Mesenchymal stem cell (in vitro differentiated cells and primary cell): ENCODE measurements around the gene ENPP3. TPM values are rescaled to one million over a fixed set of nuclear protein-coding genes. Genes with fewer than 3 reads are reported as not detected.

Experiments
- DNase-seq: peaks from one replicate; pipeline ENCODE4 v3.0.0-alpha.2; 2013
- H2AFZ ChIP-seq: one replicate; pipeline ENCODE4 v1.6.1; 2013; ENCODE audit warnings: low read depth, mild to moderate bottlenecking, control low read depth, inconsistent platforms, low read length, moderate library complexity
- H2AK5ac ChIP-seq: 2 replicates; pipeline ENCODE4 v1.6.1; 2013; ENCODE audit warnings: low read length, moderate library complexity, mild to moderate bottlenecking, inconsistent platforms; ENCODE audit not compliant: severe bottlenecking
- H2BK120ac ChIP-seq: one replicate; pipeline ENCODE4 v1.6.1; 2013; ENCODE audit warnings: low read depth, mild to moderate bottlenecking, inconsistent platforms, low read length, moderate library complexity
- H2BK12ac ChIP-seq, 2 experiments: one replicate each; pipeline ENCODE4 v1.6.1; 2013; ENCODE audit warnings: inconsistent platforms in 2 of 2, low read length in 2 of 2, mild to moderate bottlenecking in 2 of 2, moderate library complexity in 2 of 2, control low read depth in 1 of 2
- H2BK15ac ChIP-seq: one replicate; pipeline ENCODE4 v1.6.1; 2013; ENCODE audit warnings: mild to moderate bottlenecking, low read depth, inconsistent platforms; ENCODE audit not compliant: poor library complexity, severe bottlenecking
- H2BK5ac ChIP-seq: 2 replicates; pipeline ENCODE4 v1.6.1; 2013; ENCODE audit warnings: low read depth, mild to moderate bottlenecking, low read length, control low read depth, inconsistent platforms; ENCODE audit not compliant: poor library complexity, severe bottlenecking
- H3K14ac ChIP-seq, 2 experiments: one replicate each; pipeline ENCODE4 v1.6.1; 2013; ENCODE audit warnings: inconsistent platforms in 2 of 2, low read length in 2 of 2, control low read depth in 1 of 2, mild to moderate bottlenecking in 1 of 2, moderate library complexity in 1 of 2
- H3K18ac ChIP-seq, 2 experiments: one replicate each; pipeline ENCODE4 v1.6.1; 2013; ENCODE audit warnings: inconsistent platforms in 2 of 2, low read length in 2 of 2, control low read depth in 1 of 2, low read depth in 1 of 2, mild to moderate bottlenecking in 1 of 2
- H3K23ac ChIP-seq, 2 experiments: one replicate each; pipeline ENCODE4 v1.6.1; 2013; ENCODE audit warnings: inconsistent platforms in 2 of 2, low read length in 2 of 2, mild to moderate bottlenecking in 2 of 2, moderate library complexity in 2 of 2, control low read depth in 1 of 2
- H3K27ac ChIP-seq: 2 replicates; pipeline ENCODE4 v1.5.1; 2013; ENCODE audit warnings: mild to moderate bottlenecking, moderate library complexity, low read length, control low read depth, inconsistent platforms; ENCODE audit not compliant: poor library complexity, severe bottlenecking
- H3K27me3 ChIP-seq, 2 experiments: 2 replicates each; pipeline versions ENCODE4 v1.6.1 to v1.7.0; 2013; ENCODE audit warnings: low read length in 2 of 2, mild to moderate bottlenecking in 2 of 2, moderate library complexity in 2 of 2, control low read depth in 1 of 2, inconsistent platforms in 1 of 2; ENCODE audit not compliant: control insufficient read depth in 1 of 2, insufficient read depth in 1 of 2
- H3K36me3 ChIP-seq, 2 experiments: 2 replicates each; pipeline versions ENCODE4 v1.6.1 to v1.7.0; 2013; ENCODE audit warnings: low read length in 2 of 2, control low read depth in 1 of 2, inconsistent platforms in 1 of 2, low read depth in 1 of 2, mild to moderate bottlenecking in 1 of 2; ENCODE audit not compliant: insufficient read depth in 2 of 2, control insufficient read depth in 1 of 2
- H3K4ac ChIP-seq, 2 experiments: one replicate each; pipeline ENCODE4 v1.6.1; 2013; ENCODE audit warnings: inconsistent platforms in 2 of 2, low read length in 2 of 2, mild to moderate bottlenecking in 2 of 2, moderate library complexity in 2 of 2, control low read depth in 1 of 2, low read depth in 1 of 2
- H3K4me1 ChIP-seq: 2 replicates; pipeline ENCODE4 v1.6.1; 2013; ENCODE audit warnings: low read depth, low read length, control low read depth; ENCODE audit not compliant: control insufficient read depth, insufficient read depth
- H3K4me2 ChIP-seq: 2 replicates; pipeline ENCODE4 v1.6.1; 2013; ENCODE audit warnings: low read length, mild to moderate bottlenecking, inconsistent platforms; ENCODE audit not compliant: poor library complexity, severe bottlenecking
- H3K4me3 ChIP-seq, 2 experiments: 2 replicates each; pipeline versions ENCODE4 v1.5.1 to v1.7.0; 2013; ENCODE audit warnings: low read length in 2 of 2, mild to moderate bottlenecking in 2 of 2, control low read depth in 1 of 2, low read depth in 1 of 2; ENCODE audit not compliant: insufficient read depth in 1 of 2
- H3K79me1 ChIP-seq: replicated peaks from 2 replicates; pipeline ENCODE4 v1.6.1; 2013; ENCODE audit warnings: mild to moderate bottlenecking, control low read depth, low read length, inconsistent platforms; ENCODE audit not compliant: poor library complexity, severe bottlenecking
- H3K9ac ChIP-seq: 2 replicates; pipeline ENCODE4 v1.7.0; 2013; ENCODE audit warnings: mild to moderate bottlenecking, low read length, moderate library complexity
- H3K9me3 ChIP-seq: 2 replicates; pipeline ENCODE4 v1.7.0; 2013; ENCODE audit warnings: mild to moderate bottlenecking, low read length; ENCODE audit not compliant: control insufficient read depth
- H4K8ac ChIP-seq: one replicate; pipeline ENCODE4 v1.6.1; 2013; ENCODE audit warnings: inconsistent platforms, mild to moderate bottlenecking, low read length, moderate library complexity
- H4K91ac ChIP-seq: one replicate; pipeline ENCODE4 v1.6.1; 2013; ENCODE audit warnings: mild to moderate bottlenecking, low read length, inconsistent platforms
- WGBS: methylation state at CpG from one replicate; pipeline ENCODE4 v1.1.7; 2013; ENCODE audit warnings: mixed read lengths; 5-methylcytosine and 5-hydroxymethylcytosine counted together
- polyA plus RNA-seq, 2 experiments: library from polyadenylated mRNA; stranded (reverse); fragments of 200-250 nt; gene quantifications; one replicate each; pipeline ENCODE4 v1.2.3, GENCODE V29; 2013

The ENPP3 gene
- polyA plus RNA-seq (2013, experiment 1 of 2), result 0.06 TPM
- polyA plus RNA-seq (2013, experiment 2 of 2), result not detected

DNA sequence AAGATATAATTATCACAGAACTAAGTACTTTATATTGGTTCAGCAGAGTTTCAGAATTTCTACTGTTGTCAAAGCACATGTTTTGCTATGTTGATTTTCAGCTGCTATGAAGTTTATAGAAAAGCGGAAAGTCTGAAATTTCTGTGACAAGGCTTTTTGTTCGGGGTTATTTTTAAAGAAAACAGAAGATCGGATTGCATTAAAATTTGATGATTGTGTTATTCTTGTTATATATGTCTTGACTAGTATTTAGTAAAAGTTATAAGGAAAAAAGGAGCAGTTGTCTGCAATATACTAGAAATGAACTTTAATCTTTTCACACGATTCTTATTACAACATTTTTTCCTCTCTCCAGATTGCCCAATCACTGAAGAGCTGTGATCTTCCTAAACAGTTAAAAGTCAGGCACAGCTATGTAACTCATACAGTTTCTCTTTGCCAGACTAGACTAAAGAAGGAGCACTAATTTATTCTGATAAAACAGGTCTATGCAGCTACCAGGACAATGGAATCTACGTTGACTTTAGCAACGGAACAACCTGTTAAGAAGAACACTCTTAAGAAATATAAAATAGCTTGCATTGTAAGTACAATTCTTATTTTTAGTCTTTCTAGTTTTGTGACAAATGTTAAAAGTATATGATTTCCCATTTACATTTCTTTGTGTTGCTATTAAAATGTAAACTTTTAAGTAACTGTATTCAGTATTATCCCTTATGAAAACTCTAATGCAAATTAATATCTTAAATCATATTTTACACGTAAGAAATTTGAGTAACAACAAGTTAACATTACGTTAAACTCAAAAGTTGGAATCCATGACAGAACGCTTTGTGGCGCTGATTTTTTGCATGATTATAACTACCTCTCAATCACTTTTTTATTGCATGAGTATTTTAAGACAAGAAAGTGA is at the start of gene ENPP3:
TSS of gene ENPP3 (plus strand) at position 423 of the 913 bp plus-strand sequence. CDS start at position 506, 83 bp downstream.
- H2AK5ac ChIP-seq, result no peak within 1 kb of the TSS
- DNase-seq, result no peak
- no peak within 1 kb of the TSS for H2BK12ac ChIP-seq
- no peak within 1 kb of the TSS for H2BK120ac ChIP-seq
- no peak within 1 kb of the TSS for H2AFZ ChIP-seq
- 96% methylated on average over 7 of the region's 10 CpGs for WGBS
- no peaks in the 10 kb centered on the region for H3K4me1 ChIP-seq
- H3K23ac ChIP-seq, result no peak within 1 kb of the TSS
- H3K9me3 ChIP-seq, result no peaks in the 10 kb centered on the region
- H3K18ac ChIP-seq, result no peak within 1 kb of the TSS
- no peaks in the 10 kb centered on the region for H3K79me1 ChIP-seq
- no peak within 1 kb of the TSS for H4K8ac ChIP-seq
- no peak within 1 kb of the TSS for H3K27ac ChIP-seq
- no peak within 1 kb of the TSS for H3K14ac ChIP-seq
- H2BK5ac ChIP-seq, result no peak within 1 kb of the TSS
- H3K4me3 ChIP-seq, result no peak within 1 kb of the TSS
- no peaks in the 10 kb centered on the region for H3K27me3 ChIP-seq
- H3K4me2 ChIP-seq, result no peak within 1 kb of the TSS
- no peak within 1 kb of the TSS for H3K9ac ChIP-seq
- H3K36me3 ChIP-seq, result no peaks in the 10 kb centered on the region
- no peak within 1 kb of the TSS for H4K91ac ChIP-seq
- H3K4ac ChIP-seq, result no peak within 1 kb of the TSS
- no peak within 1 kb of the TSS for H2BK15ac ChIP-seq

- no peak overlapping the region for H3K9ac ChIP-seq
- no peak overlapping the region for H2BK12ac ChIP-seq
- no peak overlapping the region for H3K18ac ChIP-seq
- DNase-seq, result no peak
- H3K4me1 ChIP-seq, result no peaks in the 10 kb centered on the region
- H4K8ac ChIP-seq, result no peak overlapping the region
- H4K91ac ChIP-seq, result no peak overlapping the region
- peaks cover 22 to 95% of the 10 kb centered on the region in 2 experiments for H3K36me3 ChIP-seq
- peaks cover 2% of the 10 kb centered on the region for H3K79me1 ChIP-seq
- H3K27ac ChIP-seq, result no peak overlapping the region
- no peaks in the 10 kb centered on the region for H3K9me3 ChIP-seq
- H3K4me3 ChIP-seq, result no peak overlapping the region
- WGBS, result 100% methylated on average over 1 of the region's 4 CpGs
- H3K4ac ChIP-seq, result no peak overlapping the region
- H2AK5ac ChIP-seq, result no peak overlapping the region
- H3K23ac ChIP-seq, result no peak overlapping the region
- no peak overlapping the region for H3K4me2 ChIP-seq
- no peak overlapping the region for H2BK15ac ChIP-seq
- H3K27me3 ChIP-seq, result no peaks in the 10 kb centered on the region
- H2BK5ac ChIP-seq, result no peak overlapping the region
- no peak overlapping the region for H3K14ac ChIP-seq
- H2AFZ ChIP-seq, result no peak overlapping the region
- H2BK120ac ChIP-seq, result no peak overlapping the region
Observed at GRCh38 chr6:131587909-131588308, 49.2 kb upstream of the ENPP3 start.

GRCh38 chr6:131588643-131589042 is 48.5 kb upstream of the ENPP3 start:
- no peak overlapping the region for H2AFZ ChIP-seq
- no peak overlapping the region for H3K4me2 ChIP-seq
- no peak overlapping the region for H2BK5ac ChIP-seq
- H3K9ac ChIP-seq, result no peak overlapping the region
- WGBS, result 94% methylated on average over 2 of the region's 2 CpGs
- no peak overlapping the region for H3K23ac ChIP-seq
- DNase-seq, result no peak
- peaks cover 22 to 95% of the 10 kb centered on the region in 2 experiments for H3K36me3 ChIP-seq
- H4K8ac ChIP-seq, result no peak overlapping the region
- no peak overlapping the region for H2BK120ac ChIP-seq
- no peak overlapping the region for H4K91ac ChIP-seq
- no peaks in the 10 kb centered on the region for H3K27me3 ChIP-seq
- H3K4me3 ChIP-seq, result no peak overlapping the region
- no peaks in the 10 kb centered on the region for H3K4me1 ChIP-seq
- no peaks in the 10 kb centered on the region for H3K9me3 ChIP-seq
- H2BK12ac ChIP-seq, result no peak overlapping the region
- H3K4ac ChIP-seq, result no peak overlapping the region
- no peak overlapping the region for H2AK5ac ChIP-seq
- H3K18ac ChIP-seq, result no peak overlapping the region
- H3K14ac ChIP-seq, result no peak overlapping the region
- H3K79me1 ChIP-seq, result peaks cover 2% of the 10 kb centered on the region
- H2BK15ac ChIP-seq, result no peak overlapping the region
- no peak overlapping the region for H3K27ac ChIP-seq

DNA sequence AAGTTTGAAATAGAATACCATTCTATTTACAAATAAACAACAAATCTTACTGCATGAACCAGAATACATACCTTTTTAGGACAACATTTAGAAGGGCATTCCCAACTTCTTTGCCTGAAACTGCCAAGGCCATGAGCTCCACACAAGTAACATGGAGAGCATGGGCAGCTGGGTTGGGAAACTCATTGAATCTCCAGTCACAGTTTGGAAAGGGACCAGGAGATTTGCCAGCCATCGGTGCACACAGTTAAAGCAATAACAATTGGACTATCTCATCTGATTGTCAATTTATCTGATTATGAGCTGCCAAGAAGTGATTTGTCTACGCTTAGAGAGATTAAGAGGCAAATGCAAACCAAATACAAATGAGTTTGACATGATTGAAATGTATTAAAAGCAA is 44.2 kb upstream of the ENPP3 start:
- Histone ChIP-seq H2BK15ac (no peak overlapping the region), H2AK5ac (no peak overlapping the region), H4K91ac (no peak overlapping the region), H3K79me1 (peaks cover 1% of the 10 kb centered on the region), H3K9me3 (no peaks in the 10 kb centered on the region), H3K14ac (no peak overlapping the region), H3K27ac (no peak overlapping the region), H3K36me3 (peaks cover 15 to 96% of the 10 kb centered on the region in 2 experiments), H3K4me3 (no peak overlapping the region), H3K18ac (no peak overlapping the region), H3K4me2 (no peak overlapping the region), H2BK12ac (no peak overlapping the region), H3K9ac (no peak overlapping the region), H3K4ac (no peak overlapping the region), H2BK5ac (no peak overlapping the region), H2AFZ (no peak overlapping the region), H2BK120ac (no peak overlapping the region), H3K27me3 (no peaks in the 10 kb centered on the region), H3K4me1 (no peaks in the 10 kb centered on the region), H3K23ac (no peak overlapping the region), H4K8ac (no peak overlapping the region)
- WGBS, result no CpG with 5 or more reads among the region's 2 CpGs
- DNase-seq, result no peak
